ENCODE data around the gene COA5.

Gene COA5

DNA sequence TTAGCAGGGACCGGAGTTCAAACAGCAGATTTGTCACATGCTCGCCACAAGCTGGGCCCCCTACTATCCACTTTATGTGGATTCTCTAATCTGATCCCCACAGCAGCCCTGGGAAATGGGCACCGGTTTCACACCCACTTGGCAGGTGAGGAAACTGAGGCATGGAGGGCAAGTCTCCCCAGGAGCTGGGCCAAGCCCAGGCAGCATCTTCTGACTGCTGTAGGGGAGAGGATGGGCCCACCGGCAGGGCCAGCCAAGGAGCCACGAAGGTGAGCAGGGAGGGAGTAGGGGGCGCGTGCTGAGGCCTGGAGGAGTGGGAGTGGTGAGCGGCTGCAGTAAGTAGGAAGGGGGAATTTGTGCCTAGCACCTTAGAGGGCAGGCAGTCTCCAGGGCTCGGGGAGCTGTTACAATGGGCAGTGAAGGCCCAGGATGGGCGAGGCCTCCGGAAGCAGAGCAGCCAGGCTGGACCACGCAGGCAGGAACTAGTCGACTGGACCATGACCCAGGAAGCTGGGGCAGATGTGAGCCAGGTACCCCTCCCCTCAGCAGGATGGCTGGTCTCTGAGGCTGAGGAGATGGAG, 37.1 kb downstream of the COA5 start:
- no peak for DNase-seq

DNA sequence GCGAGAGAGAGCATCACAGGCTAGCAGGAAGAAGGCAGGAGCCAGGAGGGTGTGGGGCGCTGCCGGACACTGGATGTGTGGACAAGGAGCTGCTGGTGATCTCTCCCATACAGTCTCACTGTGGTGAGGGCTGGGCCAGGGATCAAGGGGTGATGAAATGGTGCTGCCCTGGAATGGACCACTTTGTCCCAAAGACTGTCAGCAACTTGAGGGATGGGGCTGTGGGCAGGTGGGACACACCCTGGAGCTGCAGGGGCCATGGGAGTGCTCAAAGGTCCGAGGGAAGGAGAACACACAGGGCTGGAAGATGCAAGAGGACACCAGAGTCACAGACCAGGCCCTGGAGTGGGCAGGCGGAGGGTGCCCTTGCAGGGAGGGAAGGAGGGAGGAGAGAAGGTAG, 38.0 kb downstream of the COA5 start:
- no peak for DNase-seq

DNA sequence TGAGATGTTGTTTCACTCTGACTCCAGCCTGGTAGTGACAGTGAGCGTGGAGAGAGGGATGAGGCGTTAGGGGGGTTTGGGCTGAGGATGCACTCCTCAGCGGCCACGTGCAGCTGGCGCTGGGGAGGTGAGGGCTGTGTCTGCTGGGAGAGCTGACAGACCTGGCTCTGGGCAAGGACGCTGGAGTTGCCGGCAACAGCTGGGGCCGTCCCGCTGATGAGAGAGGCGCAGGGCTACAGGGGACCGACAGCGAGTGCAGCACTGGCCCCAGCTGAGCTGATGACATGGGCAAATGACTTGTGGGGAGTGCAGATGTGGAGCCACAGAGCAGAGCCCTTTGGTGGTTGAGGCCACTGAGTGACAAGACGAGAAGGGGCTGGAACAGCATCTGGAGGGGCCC, 38.4 kb downstream of the COA5 start:
- no peak for DNase-seq

DNA sequence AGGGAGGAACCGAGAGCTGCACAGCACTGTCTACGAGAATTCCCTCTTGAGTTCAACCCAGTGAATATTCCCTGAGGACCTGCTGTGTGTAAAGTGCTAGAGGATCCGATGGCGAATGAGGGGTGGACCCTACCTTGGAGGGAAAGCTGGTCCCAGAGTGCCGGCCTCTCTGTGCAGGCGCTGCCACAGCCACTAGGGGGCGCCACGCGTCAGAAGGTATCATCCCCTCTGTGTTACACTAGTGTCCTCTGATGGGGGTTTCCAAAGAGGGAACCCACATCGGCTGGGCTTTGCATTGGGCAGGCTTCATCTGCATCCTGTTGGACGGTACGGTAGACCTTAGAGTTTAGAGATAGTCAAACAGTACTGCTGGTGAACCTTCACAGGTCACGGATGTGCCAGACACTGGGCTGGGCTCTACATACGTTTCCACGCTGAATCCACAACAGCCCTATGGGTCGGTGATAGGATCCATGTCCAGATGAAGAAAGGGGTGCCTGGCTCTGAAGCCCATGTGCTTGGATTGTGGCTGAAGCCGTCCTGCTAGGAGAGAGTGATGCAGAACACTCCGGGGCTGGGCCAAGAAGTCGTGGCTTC, 39.0 kb downstream of the COA5 start:
- DNase-seq, result no peak

DNA sequence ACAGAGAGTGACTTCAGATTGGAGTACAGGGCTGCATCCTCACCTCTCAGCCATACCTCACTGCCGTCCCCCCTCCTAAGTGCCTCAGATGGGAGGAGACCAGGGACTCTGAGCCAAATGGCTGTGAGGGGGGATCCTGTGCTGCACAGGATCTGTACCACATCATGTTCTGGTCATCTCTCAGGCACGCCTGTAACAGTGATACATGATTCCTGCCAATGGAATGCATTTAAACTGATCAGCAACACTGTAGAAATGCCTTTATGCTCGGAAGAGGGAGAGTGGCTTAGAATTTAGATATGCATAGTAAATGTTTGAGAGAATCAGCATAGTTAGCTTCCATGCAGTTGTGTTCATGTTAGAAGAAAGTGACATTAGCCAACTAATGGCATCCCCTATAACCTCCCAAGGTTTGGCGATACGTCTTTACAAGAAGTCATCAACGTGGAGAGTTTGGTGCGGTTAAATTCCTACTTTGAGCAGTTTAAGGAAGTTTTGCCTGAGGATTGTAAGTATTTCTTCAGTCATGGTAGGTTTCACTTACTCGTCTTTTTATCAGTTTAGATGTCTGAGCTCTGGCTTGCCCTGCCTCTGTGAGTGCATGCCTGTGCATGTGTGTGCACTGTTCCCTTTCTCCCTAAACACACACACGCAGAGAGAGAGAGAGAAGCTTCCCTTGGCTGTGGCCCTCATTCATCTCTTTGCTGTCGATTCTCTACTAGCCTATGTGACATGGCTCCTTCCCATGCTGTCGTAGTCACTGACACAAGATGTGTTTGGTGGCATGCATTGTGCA, 40.0 kb downstream of the COA5 start:
- DNase-seq, result no peak

DNA sequence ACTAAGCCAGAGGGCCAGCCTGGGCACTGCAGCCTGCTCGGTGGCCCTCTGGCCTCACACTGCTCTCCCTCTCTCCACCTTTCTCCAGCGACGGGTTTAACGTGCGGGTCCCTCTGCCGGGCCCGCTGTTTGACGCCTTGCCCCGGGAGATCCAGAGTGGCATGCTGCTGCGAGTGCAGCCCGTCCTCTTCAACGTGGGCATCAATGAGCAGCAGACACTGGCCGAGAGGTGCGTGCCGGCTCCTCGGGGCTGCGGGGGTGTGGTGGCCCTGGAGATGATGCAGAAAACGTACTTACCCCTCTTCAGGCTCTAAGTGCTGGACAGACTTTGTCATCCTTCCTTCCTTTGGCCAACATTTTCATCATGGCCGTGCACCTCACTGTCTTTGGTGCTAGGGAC, 42.4 kb downstream of the COA5 start:
- DNase-seq, result no peak

DNA sequence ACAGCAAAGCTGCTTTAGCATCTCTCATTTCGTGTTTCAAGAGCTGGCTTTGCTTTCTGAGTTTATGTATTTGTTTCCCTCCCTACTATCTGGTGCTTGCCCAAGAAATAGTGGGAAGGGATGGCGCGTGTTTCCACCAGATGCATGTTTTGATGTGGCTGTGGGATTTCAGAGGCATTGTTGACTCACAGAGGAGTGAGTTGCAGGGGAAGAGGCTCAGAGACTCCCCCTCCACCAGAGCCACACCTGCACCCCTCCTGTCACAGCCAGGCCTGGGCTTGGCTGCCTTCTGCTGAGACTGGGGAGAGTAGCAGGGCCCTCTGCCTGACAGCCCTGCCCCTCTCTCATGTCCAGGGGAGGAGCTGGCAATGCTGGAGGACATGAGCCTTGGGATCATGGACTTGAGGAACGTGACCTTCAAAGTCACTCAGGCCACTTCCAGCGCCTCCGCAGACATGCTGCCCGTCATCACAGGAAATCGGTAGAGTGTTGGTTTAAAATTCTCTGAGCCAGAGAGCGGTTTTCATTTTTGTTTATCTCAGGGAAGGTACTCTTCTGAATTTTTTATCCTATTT, 42.9 kb downstream of the COA5 start:
- DNase-seq, result no peak

DNA sequence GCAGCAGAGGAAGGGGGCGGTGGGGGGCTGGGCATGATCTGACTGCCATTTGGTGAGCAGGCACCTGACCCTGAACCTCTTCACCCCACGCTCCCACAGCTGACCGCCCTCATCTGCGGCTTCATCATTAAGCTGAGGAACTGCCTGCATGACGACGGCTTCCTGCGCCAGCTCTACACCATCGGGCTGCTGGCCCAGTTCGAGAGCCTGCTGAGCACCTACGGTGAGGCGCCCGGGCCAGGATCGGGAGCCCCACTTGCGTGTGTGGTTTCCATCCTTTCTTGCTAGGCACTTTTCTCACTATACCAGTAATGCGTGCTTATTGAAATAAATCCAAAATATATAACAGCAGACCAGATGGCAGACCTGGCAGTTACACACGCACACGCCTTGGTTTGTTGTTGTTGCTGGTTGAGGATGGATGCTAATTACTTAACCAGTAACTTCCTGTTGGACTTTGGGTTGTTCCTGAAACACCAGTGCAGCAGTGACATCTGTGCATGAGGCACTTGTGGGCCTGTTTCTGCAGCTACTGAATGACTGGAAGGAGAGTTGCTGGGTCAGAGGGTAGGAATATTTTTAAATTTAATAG, 43.7 kb downstream of the COA5 start:
- no peak for DNase-seq

DNA sequence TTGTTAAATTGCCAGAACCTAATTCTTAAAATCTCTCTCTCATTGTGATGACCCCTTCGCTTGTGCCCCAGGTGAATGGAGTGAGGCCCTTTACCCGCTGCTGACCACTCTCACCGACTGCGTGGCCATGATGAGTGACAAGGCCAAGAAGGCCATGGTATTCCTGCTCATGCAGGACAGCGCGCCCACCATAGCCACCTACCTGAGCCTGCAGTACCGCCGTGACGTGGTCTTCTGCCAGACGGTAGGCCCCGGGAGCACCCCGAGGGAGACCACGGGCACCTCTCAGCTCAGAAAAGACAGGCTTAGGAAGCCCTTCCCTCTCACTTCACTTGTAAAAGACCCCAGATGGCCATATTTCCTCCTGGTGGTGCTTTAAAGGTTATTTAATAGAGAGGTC, 44.9 kb downstream of the COA5 start:
- DNase-seq, result no peak

DNA sequence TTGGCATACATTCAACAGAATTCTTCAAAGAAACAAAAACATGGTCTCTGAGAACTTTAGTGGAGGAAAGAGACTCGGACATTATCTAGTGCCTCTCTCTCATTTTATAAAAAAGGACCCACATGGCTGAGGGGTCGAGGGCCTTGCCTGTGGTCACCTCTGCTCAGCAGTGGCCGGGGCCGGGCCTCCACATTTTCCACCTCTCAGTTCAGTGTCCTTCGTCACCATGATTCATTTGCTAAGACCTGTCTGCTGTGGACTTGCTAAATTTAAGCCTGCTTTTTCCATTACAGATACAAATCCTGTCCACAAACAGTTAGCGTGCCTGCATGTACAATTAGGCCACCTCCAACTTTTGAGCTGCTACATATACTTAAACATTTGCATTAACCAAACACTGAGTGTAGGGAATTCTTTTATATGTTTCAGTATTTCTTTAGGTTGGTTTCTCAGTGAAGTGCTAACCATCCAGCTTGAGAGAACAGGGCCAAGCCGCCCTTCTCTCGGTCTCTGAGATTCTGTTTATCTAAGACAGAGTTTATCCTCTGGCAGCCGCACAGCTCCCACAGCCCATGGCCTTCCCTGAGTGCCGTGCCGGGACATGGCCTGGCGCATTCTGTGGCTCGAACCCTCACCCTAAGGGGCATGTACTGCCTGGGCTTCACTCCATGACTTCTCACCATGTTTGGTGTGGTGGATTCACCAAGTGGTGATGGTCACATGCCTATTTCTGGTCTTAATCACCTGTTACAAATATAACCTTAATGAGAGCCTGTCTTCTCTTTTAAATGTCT, 46.2 kb downstream of the COA5 start:
- no peak for DNase-seq

DNA sequence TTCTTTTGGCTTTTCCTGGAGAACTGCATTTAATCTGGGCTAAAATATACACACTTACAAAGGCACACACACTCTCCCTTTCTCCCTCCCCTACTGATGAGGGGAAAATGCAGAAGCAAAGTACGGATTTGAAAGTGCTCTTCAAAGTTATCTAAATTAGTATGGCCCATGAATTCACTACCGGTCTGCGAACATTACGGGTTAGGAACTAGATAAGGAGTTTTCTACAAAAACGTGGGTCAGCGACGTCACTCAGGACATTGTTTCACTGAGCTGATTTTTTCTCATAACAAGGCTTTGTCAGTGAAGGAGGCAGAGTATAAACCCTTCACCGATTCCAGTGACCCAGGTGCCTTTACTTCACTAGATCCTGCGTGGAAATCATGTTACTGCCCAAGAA, 47.3 kb downstream of the COA5 start:
- no peak for DNase-seq

DNA sequence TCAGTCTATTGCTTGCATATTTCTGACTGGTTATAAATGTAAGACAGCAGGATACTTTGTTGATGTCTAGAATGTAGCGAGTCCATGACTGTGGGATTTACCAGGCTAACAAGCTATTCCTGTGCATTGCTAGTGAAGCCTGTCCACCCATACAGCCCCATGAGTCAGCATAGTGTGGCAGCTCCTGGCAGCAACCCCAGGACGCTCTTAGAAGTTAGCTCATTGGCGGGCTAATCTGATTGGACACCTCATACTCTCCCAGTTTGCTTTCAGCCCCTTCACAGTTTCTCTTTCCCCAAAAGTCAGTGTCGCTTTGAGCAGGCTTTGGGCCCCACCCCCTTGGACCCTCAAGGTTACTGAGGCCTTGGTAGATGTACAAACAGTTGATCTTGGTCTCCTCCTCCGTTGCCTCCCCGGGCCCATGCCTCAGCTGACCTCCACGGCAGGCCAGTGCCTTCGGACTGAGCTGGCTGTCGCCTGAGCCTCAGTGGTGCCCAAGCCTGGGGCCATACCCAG, 48.0 kb downstream of the COA5 start:
- no peak for DNase-seq

DNA sequence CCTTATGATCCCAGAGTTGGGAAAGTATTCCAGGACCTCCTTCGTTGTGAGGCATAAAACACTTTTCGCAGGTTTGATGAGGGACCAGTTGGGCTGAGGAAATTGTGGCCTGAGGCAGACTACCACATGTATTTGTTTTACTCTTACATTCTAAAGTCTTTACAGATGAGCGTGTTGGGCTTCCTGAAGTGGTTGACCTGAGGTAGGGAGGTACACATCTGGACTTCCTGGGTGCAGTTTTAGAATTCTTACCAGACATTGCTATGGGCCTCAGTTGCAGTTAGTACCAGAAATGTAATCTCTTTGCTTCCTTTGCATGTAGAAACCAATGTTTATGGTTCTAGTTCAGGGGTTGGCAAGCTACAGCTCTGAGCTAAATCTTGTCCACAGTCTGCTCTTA, 48.7 kb downstream of the COA5 start:
- DNase-seq, result no peak

DNA sequence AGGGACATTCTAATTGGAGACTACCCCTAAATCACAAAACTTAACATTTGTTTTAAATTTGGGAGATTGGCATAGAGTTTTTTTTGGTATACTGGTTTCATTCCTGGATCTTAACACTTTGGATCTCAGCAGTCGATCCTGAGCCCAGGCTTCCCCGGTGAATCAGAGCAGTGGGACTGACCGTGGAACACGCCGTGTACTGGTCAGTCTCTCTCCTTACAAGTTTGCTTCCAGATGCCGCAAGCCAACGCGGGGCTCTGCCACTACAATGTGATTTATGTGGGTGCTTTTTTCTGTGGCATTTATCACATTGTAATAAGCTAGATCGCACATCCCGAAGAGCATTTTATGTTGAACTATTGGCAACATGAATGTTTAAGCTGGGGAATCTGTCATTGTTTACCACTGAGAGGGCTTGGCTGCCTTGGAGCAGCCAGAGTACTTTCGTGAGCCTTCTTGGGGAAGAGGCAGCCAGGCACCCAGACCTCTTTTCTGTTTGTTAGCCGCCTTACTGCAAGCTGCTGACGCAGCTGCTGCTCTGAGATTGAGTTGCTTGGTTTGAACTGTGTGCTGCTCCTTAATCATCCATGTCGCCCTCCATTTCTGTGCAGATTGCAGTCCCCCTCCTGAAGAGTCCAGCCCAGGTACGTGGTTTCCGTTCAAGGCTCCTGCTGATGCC, 49.3 kb downstream of the COA5 start:
- no peak for DNase-seq

DNA sequence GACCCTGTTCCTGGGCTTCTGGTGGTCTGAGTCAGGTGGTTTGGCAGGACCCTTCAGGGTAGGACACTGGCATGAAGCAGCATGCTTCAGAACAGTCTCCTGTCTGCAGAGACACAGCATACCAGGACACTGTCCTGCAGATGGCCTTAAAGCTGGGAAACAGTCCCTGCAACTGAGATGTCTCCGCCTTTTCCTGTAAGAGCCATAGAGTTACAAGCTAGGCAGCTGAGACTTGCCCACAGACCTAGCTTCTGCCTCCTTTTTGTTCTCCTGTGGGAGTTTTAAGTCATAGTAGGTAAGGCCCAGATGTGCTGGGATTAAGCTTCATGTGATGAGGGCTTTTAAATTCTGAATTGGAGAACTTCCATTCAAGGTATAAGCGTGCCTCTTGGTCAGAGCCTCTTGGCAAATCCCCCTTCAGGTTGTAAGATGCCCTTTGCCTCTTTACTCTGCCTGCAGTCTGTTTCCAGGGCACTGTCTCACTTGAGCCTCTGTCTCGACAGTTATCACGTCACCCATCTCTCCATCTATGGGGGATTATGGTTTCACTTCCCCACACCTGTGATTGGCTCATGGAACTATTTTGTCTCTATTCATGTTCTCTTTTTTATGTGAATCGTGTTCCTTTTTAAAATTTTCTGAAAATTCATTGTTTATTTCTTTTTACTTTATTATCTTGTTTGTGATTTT, 51.8 kb downstream of the COA5 start:
- no peak for DNase-seq

DNA sequence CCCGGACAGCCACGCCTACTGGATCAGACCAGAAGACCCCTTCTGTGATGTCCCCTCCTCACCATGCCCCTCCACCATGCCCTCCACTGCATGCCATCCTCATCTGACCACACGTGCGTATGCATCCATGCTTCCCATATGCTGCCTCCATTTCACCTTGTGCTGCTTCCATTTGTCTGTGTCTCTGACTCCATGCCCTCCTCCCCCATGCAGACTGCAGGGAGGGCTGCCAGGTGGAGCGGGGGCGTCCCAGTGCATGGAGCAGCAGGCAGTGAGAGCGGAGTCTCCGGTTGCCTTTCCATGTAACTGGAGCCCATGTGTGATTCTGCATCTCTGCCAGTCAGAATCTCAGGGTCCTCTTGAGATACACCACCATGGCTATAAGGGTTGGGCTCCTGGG, 52.6 kb downstream of the COA5 start:
- no peak for DNase-seq

DNA sequence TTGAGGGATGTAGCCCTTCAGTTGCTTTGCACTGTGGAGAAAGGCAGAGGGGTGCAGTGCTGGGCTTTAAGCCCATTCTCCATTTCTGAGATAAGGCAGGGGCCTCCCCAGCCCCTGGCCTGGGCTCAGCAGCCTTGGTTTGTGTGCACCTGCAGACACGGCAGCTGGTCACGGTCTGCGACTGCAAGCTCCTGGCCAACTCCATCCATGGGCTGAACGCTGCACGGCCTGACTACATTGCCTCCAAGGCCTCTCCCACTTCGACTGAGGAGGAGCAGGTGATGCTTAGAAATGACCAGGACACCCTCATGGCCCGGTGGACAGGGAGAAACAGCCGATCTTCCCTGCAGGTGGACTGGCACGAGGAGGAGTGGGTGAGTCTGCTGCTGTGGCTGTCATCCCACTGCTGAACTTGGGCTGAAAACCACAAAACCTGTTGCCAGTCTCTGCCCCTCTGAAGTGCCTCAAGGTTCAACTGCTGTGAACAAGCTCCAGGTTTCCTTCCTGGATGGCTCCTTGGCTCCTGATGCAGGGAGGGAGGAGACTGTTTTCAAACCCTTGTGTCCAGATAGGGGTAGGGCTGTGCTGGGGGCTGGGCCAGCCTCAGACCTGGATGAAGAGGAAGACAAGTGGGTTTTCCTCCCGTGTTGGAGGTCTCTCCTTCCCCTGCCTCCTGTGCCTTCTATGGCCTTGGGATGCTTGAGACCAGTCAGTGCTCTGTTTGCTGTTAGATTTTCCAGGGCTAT, 54.0 kb downstream of the COA5 start:
- no peak for DNase-seq

DNA sequence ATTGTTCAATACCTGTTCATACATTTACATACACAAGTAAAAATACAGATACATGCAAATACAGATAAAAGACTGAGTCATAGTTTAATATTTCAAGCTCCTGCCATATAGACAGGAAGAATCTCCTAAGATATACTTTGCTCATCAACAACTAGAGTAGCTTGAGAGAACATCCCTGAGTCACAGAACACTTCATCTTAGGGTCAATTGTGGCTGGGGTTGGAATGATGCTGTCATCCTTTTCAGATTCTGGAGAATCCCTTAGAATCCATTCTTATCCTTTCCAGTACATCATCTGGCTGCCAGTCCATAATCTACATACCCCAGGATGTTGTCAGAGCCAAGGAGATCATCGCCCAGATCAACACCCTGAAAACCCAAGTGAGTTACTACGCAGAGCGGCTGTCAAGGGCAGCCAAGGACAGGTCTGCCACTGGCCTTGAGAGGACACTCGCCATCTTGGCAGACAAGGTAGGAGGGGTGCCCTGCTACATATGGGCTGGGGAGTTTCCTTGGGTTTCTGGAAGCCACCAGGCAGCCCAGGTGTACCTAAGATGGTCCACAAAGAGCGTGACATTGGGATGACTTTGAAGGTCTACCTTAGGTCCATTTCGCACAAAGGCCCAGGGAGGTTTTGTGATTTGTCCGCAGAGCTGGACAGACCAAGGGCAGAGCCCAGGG, 55.7 kb downstream of the COA5 start:
- no peak for DNase-seq

DNA sequence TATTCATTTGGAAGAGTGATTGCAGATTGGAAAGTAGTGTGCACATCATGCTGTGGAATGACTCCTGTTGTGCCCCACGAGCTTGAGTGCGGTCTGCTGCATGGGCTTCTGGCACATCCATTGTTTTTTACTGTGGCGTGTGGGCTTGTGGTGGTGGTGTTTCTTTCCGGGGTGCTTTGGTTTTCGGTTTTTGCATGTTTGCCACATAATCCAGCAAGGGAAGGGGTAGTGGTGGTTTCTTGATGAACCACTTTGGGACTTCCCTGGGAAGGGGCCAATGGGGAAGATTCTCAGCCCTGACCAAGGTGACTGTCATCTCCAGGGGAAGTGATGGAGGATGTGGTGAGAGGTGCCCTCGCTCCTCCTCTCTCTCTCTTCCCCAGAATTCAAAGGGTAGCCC, 57.0 kb downstream of the COA5 start:
- no peak for DNase-seq

DNA sequence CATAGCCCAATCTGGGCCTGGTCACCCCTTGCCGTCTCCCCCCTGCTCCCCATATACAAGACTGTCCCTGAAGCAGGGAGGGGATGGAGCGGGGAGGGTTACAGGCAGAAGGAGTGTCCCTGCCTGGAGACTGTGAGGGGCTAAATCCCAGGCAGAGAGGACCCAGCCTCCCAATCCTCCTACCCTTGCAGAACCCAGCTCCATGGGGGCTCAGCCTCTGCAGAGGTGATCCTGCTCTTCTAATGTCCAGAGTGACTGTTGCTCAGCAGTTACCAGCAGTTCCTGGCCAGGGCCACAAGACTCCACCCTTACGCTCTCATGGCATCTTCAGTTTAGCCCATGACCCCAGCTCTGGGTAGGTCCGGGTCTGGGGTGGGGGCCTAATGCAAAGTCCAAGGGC, 58.1 kb downstream of the COA5 start:
- DNase-seq, result no peak
